Breast epithelium (tissue), 3 donors: ENCODE data around the gene HPS1.

Experiments used
- CTCF ChIP-seq, 3 donors: fragments of 450-650 bp; IDR thresholded peaks; one replicate each; pipeline ENCODE4 v1.5.1; 2016 to 2017; ENCODE audit warnings: antibody characterized with exemption in 3 of 3, mild to moderate bottlenecking in 3 of 3, moderate library complexity in 3 of 3
- POLR2A ChIP-seq: fragments of 450-650 bp; IDR thresholded peaks from one replicate; pipeline ENCODE4 v1.6.1; 2016; ENCODE audit warnings: antibody characterized with exemption, mild to moderate bottlenecking, moderate library complexity
- POLR2AphosphoS5 ChIP-seq, 3 donors: sonication (generic); formaldehyde crosslinking; IDR thresholded peaks; one replicate each; pipeline ENCODE4 v1.6.1; 2017; ENCODE audit warnings: antibody characterized with exemption in 3 of 3

GRCh38 chr10:98482096-98482495 is 35.4 kb upstream of the HPS1 start:
- no peak for TF ChIP-seq CTCF (IDR thresholded peaks at IDR 0.05)
- TF ChIP-seq POLR2A: no peak
- TF ChIP-seq POLR2AphosphoS5 (IDR thresholded peaks at IDR 0.05): no peak
